ENCODE data around the gene ALDH9A1. TPM values are rescaled to one million over a fixed set of nuclear protein-coding genes. Genes with fewer than 3 reads are reported as not detected.
"Not testable (repeated sequence)": the region's sequence is repeated elsewhere in the genome, so short reads cannot be mapped to it uniquely, and the experiment has no call there.

ALDH9A1 gene
- total RNA-seq, 1 donor from 2014 or later, result 77.3 TPM

- no peak for DNase-seq (ENCODE audit: low spot score)
Measured at GRCh38 chr1:165686971-165687433, 11.4 kb downstream of the ALDH9A1 start.

- no peak for DNase-seq (ENCODE audit: low spot score)
Measured at GRCh38 chr1:165686121-165686970, 12.0 kb downstream of the ALDH9A1 start.

- DNase-seq (ENCODE audit: low spot score), result no peak
Measured at GRCh38 chr1:165683848-165684485, 14.4 kb downstream of the ALDH9A1 start.

GRCh38 chr1:165680773-165681172, 17.6 kb downstream of the ALDH9A1 start:
- DNase-seq (ENCODE audit: low spot score), result not testable (repeated sequence)

- DNase-seq (ENCODE audit: low spot score), result no peak
Measured at GRCh38 chr1:165680303-165680702, 18.1 kb downstream of the ALDH9A1 start.

GRCh38 chr1:165679282-165680036, 18.9 kb downstream of the ALDH9A1 start:
- no peak for DNase-seq (ENCODE audit: low spot score)

GRCh38 chr1:165678509-165678908, 19.9 kb downstream of the ALDH9A1 start:
- no peak for DNase-seq (ENCODE audit: low spot score)

- no peak for DNase-seq (ENCODE audit: low spot score)
Measured at GRCh38 chr1:165675794-165676193, 22.6 kb downstream of the ALDH9A1 start.

- DNase-seq (ENCODE audit: low spot score), result no peak
Measured at GRCh38 chr1:165674599-165674998, 23.8 kb downstream of the ALDH9A1 start.

GRCh38 chr1:165671526-165671925, 26.8 kb downstream of the ALDH9A1 start:
- no peak for DNase-seq (ENCODE audit: low spot score)

- DNase-seq (ENCODE audit: low spot score), result no peak
Measured at GRCh38 chr1:165668184-165668583, 30.2 kb downstream of the ALDH9A1 start.

- DNase-seq (ENCODE audit: low spot score), result no peak
Measured at GRCh38 chr1:165666152-165666825, 32.1 kb downstream of the ALDH9A1 start.

GRCh38 chr1:165662186-165662585, 36.2 kb downstream of the ALDH9A1 start:
- DNase-seq (ENCODE audit: low spot score), result no peak

GRCh38 chr1:165661703-165662102, 36.7 kb downstream of the ALDH9A1 start:
- no peak for DNase-seq (ENCODE audit: low spot score)

GRCh38 chr1:165659581-165659895, 38.8 kb downstream of the ALDH9A1 start:
- DNase-seq (ENCODE audit: low spot score), result no peak

- DNase-seq (ENCODE audit: low spot score), result not testable (repeated sequence)
Measured at GRCh38 chr1:165658766-165659580, 39.4 kb downstream of the ALDH9A1 start.

GRCh38 chr1:165650981-165651625, 47.3 kb downstream of the ALDH9A1 start:
- no peak for DNase-seq (ENCODE audit: low spot score)

- DNase-seq (ENCODE audit: low spot score), result no peak
Measured at GRCh38 chr1:165648919-165649572, 49.3 kb downstream of the ALDH9A1 start.

GRCh38 chr1:165647970-165648369, 50.4 kb downstream of the ALDH9A1 start:
- no peak for DNase-seq (ENCODE audit: low spot score)

- DNase-seq (ENCODE audit: low spot score), result no peak
Measured at GRCh38 chr1:165647517-165647916, 50.8 kb downstream of the ALDH9A1 start.
